Measurements from ENCODE around the gene DMAC1.

Gene DMAC1

GRCh38 chr9:7782400-7783120 lies 17.0 kb downstream of the DMAC1 start:
- no peak for DNase-seq

GRCh38 chr9:7780261-7780988 lies 19.2 kb downstream of the DMAC1 start:
- no peak for DNase-seq

DNA sequence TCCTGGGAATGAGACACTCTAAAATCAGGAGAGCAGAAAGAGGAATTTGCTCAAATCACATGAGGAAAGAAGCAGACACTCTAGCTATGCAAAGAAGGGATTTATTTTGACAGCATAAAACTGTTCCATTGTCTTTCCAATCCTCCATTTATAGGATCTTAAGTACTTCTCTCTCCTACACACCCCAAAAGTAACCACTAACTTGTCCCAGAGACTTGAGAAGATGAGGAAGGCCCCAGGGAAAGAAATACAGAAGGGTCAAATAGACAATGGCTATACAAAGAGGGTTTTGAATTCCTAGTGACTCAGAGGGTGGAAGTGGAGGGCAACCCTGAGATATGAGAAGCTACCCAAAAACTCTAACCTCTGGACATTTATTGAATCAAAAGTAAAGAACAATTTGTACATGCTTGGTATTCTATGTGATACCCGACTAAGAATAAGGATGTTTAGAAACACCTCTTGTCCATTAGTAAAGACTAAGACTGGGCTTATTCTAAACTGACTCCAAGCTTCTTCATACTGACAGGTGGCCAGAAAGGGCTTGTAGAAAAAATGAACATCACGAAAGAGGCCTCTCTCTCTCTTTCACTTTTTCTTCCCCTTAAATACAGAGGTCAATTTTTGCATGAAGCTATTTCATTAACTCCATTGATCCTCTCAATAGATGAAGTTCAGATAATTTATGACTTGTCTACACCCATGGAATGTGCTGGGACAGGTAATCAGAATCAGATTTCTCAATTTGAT lies 20.6 kb downstream of the DMAC1 start:
- DNase-seq: no peak

DNA sequence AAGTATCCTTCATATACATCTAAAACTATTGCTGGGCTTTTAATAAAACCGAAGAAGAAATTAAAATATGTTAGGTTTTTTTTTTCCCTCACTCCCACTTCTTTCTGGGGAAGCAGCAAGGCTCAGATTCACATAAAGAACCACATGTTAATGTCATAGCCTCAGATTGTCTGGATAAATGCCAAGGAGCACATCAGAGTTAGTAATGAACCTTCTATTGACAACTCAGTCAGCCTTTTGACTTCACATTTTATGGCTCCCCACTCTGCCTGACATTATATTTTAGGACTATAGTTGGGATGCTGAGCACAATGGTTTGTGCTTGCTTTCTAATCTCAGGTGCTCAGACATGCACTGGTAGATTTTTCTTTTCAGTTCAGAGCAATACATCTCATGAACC lies 21.8 kb downstream of the DMAC1 start:
- no peak for DNase-seq

DNA sequence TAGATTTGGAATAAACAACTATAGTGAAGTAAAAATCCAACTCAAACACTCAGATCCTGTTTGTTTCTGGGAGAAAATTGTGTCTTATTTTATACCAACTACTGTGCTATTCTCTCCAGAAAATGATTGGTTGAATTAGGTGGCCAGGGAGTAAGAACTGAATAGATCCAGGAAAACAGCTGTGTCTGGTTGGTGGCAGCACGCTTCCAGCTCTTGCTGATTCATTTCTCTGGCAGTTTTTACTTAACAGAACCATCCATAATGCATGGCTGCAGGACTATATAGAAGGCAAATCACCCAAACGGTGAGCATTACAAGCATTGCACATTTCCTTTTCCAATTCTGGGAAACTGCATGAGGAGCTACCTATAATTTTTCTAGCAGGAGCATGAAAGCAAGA lies 29.5 kb downstream of the DMAC1 start:
- no peak for DNase-seq

DNA sequence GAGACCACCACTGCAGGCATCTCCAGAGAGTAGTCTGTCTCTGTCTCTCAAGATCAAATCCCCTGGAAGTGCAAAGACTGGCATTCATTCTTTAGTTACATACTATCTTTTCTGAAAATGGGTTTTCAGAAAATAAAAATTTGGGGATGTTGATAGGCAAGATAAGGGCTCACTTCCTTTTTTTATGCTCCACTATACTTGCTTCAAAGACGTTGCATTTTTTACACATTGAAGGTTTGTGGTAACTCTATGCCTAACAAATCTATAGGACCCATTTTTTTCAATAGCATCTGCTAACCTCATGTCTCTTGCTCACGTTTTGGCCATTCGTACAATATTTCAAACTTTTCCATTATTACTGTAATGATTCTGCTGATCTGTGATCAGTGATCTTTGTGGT lies 37.0 kb downstream of the DMAC1 start:
- DNase-seq: peak; percentile 24

DNA sequence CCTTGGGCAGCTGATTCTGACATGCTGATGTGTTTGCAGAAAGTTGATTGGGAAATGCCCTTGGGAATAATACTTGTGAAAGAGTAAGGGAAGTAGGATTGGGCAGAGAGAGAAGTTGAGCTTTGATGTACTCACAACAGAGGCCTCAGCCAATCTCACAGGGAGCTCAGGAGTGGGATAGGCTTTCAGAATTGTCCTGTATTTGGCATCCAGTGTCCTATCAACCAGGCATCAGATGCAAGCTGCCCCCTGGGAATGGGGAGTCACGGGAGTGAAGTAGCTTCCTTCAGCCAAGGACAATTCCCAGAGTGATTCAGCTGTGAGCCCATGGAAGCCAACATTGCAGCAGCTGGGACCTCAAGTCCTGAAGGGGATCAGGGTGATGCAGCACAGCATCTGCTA lies 39.6 kb downstream of the DMAC1 start:
- DNase-seq: no peak

GRCh38 chr9:7756088-7756487 lies 43.5 kb downstream of the DMAC1 start:
- DNase-seq: no peak

DNA sequence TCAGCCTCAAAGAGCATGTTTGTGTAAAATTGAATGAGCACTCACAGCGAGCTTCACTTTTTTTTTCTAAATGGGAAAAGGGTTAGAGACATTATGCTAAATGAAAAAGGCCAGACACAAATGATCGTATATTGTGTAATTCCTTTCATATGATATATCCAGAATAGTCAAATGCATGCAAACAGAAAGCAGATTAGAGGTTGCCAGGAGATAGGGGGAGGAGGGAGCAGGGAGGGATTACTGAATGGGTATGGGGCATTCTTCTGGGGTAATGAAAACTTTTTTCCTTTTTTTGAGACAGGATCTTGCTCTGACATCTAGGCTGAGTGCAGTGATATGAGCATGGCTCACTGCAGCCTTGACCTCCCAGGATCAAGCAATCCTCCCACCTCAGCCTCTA lies 47.1 kb downstream of the DMAC1 start:
- DNase-seq: no peak

All from hematopoietic multipotent progenitor cell treated with erythropoietin and hydrocortisone succinate and interleukin-3 and kit ligand, for 4 days (in vitro differentiated cells).